ENCODE data around the gene RALGPS1. TPM values are rescaled to one million over a fixed set of nuclear protein-coding genes. Genes with fewer than 3 reads are reported as not detected.
A peak's percentile ranks its signal among the peaks of the same experiment; 100 is the strongest.

Gene RALGPS1
- total RNA-seq, 1 donor: 1.6 TPM

- no peak for DNase-seq (ENCODE audit: low read depth in 2 of 3, low spot score in 2 of 3)
These were observed 198.8 kb downstream of the RALGPS1 start for GRCh38 chr9:127113191-127113972.

DNA sequence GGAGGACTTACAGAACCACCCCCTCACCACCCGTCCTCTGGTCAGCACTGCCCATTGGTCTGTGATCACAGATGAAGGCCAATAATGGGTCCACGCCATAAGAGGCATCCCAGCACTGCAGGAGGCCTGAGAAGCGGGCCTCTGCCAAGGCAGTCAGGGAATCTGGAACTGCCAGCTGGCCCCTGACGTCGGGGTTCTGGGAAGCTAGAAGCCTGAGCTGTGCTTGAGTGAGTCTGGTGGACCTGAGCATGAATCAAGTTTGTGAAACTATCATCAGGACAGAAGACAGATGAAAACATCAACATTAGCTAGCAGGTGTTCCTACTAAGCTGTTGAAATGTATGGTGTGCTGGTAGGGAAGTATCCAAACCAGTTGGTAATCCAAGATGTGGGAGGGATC, 200.0 kb downstream of the RALGPS1 start:
- DNase-seq (ENCODE audit: low read depth in 2 of 3, low spot score in 2 of 3): no peak

- DNase-seq (ENCODE audit: low read depth in 2 of 3, low spot score in 2 of 3): peak in 1 of 3 donors; percentile 14
These were observed 201.6 kb downstream of the RALGPS1 start for GRCh38 chr9:127116088-127116726.

DNA sequence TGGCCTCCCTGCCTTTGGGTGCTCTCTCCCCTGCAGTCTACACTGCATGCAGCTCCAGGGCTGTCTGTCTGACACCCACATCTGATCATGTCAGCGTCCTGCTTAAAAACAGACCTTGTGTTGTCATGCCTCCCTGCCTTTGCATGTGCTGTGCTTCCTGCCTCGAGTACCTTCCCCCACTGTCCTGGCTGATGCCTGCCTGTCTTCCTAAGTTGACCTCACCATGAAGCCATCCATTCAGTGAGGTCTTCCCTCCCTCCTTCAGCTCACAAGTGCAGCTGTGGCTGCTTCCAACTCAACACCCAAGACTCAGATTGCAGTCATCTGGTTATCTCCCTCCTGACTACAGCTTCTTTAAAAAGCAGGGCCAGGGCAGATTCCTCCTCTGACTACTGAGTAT, 202.4 kb downstream of the RALGPS1 start:
- no peak for DNase-seq (ENCODE audit: low read depth in 2 of 3, low spot score in 2 of 3)

DNA sequence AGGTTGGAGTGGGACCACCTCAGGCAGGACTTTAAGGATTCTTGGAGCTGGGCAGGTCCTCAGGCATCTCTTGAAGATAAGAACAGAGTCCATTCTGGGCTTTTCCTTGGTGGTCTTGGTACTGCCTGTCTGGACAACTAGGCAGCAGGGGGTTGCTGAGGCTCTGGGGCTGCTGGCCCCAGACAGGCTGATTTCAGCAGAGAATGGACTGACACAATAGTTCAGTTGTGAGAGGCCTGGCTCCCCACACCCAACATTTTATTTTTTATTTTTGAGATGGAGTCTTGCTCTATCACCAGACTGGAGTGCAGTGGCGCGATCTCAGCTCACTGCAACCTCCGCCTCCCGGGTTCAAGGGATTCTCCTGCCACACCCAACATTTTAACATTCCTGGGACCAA, 203.2 kb downstream of the RALGPS1 start:
- no peak for DNase-seq (ENCODE audit: low read depth in 2 of 3, low spot score in 2 of 3)

DNA sequence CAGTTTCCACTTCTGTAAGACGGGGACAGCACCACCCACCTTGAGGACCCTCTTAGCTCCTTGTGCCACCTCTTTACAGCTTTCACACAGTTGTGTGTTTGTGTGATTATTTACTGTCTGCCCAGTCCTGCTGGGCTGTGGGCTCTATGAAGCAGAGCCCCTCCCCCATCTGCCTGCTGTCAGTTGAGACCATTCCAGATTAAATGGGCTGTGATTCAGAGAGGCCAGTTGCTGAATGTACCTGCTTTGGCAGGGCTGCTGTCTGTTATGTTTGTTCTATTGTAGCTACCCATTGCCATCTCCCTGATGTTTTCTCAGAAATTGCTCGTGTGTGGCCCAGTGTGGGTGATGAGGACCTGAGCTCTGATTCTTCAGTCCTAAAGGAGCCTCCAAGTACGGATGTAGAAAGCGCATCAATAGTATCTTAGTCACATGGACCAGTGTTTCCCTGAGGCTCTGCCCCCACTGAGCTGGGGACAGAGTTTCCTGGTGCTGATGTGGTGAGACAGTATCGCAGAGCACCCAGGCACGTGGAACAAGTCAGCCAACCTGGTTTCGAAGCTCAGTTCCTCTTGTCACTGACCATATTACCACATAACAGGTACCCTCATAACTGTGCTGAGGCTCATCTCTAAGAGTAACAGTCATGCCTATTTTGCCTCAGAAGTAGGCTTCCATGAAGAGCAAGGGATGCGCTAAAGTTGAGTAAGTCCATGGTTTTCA, 204.2 kb downstream of the RALGPS1 start:
- DNase-seq (ENCODE audit: low read depth in 2 of 3, low spot score in 2 of 3): no peak

GRCh38 chr9:127119320-127119709, 204.7 kb downstream of the RALGPS1 start:
- no peak for DNase-seq (ENCODE audit: low read depth in 2 of 3, low spot score in 2 of 3)

- DNase-seq (ENCODE audit: low read depth in 2 of 3, low spot score in 2 of 3): no peak
These were observed 207.1 kb downstream of the RALGPS1 start for GRCh38 chr9:127121628-127122175.

- peak in 2 of 3 donors; percentile 73 to 76 for DNase-seq (ENCODE audit: low read depth in 2 of 3, low spot score in 2 of 3)
These were observed 207.8 kb downstream of the RALGPS1 start, which contains the start of gene ANGPTL2 for GRCh38 chr9:127122176-127123063. TSS of gene ANGPTL2 (minus strand) at chr9:127122635. CDS start at chr9:127108731, 13,904 bp downstream.

DNA sequence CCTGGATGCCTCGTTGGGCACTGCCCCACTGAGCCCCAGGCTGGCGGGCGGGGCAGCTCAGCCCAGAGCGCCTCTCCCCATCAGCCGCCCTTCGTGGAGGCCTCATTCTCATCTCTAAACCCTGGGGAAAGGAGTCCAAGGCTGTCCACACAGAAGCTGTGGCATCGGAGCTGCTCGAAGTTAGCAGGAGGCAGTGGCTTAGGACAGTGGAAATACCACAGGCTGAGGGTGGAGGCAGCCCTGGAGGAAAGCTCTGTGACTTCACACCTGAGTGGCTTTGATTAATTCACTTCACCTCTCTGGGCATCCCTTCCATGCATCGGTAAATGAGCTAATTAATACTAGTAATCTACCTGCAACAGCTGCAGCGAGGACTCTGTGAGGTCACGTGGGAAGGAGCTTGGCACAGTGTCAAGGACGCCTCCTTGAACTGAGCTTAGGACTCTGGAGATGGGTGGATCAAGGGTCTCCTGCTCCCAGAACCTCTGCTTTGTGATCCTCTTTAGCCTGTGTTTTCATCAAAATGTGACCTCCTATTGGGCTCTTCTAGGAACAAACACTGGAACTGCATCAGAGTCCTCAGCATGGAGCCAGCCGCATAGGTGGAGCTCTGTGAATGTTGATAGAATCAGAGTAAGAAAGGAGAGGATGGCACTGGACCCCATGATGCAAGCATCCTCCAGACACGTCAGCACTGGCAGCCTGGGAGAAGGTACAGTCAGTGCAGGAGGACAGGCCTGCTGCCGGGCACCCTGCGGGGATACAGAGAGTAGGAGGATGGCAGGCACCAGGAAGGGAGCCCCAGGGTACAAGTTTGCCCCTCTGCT, 208.7 kb downstream of the RALGPS1 start:
- DNase-seq (ENCODE audit: low read depth in 2 of 3, low spot score in 2 of 3): no peak

- DNase-seq (ENCODE audit: low read depth in 2 of 3, low spot score in 2 of 3): no peak
These were observed 209.5 kb downstream of the RALGPS1 start for GRCh38 chr9:127124111-127124531.

GRCh38 chr9:127124792-127125191, 210.2 kb downstream of the RALGPS1 start:
- no peak for DNase-seq (ENCODE audit: low read depth in 2 of 3, low spot score in 2 of 3)

DNA sequence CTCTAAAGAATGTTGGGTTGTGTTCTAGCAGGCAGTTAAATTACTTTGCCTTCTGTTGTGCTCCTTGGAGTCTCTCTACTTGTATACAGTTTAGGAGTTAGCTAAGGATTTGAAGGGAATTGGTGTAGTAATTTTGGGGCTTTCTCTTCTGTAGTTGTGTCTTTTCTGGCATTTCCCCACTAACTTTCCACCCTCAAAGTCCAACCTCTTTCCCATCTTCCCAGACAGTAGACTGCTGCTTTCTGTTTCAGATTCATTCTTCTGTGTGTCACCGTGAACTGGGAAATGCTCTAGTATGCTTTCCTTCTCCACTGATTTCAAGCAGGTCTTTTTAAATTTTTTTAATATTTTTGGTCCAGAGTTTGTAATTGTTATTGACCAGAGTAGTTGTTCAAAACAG, 212.4 kb downstream of the RALGPS1 start:
- DNase-seq (ENCODE audit: low read depth in 2 of 3, low spot score in 2 of 3): no peak

- DNase-seq (ENCODE audit: low read depth in 2 of 3, low spot score in 2 of 3): no peak
These were observed 213.9 kb downstream of the RALGPS1 start for GRCh38 chr9:127128341-127129072.

- DNase-seq (ENCODE audit: low read depth in 2 of 3, low spot score in 2 of 3): no peak
These were observed 214.6 kb downstream of the RALGPS1 start for GRCh38 chr9:127129073-127129717.

DNA sequence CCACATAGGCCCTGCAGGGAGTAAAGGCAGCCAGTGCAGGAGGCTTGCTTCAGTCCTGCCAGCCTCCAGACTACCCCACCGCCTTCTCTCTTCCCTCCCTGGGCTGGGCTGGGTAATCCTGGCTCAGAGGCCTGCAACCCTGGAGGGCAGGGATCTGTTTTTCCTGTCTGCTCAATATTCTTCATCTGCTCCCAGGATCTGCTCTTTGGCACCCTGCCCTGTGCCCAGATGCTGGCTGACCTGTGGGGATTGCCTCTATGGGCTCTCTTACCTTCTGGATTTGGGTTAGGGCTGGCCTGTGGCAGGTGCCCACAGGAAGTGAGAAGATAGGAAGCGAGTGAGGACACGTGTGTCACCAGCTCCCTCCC, 215.1 kb downstream of the RALGPS1 start:
- no peak for DNase-seq (ENCODE audit: low read depth in 2 of 3, low spot score in 2 of 3)

GRCh38 chr9:127130235-127130634, 215.7 kb downstream of the RALGPS1 start:
- no peak for DNase-seq (ENCODE audit: low read depth in 2 of 3, low spot score in 2 of 3)

Data from hematopoietic multipotent progenitor cell (in vitro differentiated cells).